HEK293T (cell line): ENCODE data around the gene C1S.

Experiments used
- ARNT ChIP-seq: fragments of 450-650 bp; IDR thresholded peaks from 2 replicates; pipeline ENCODE4 v1.6.1; 2017; ENCODE audit warnings: mild to moderate bottlenecking
- BHLHE40 ChIP-seq: fragments of 450-650 bp; IDR thresholded peaks from 2 replicates; pipeline ENCODE4 v1.6.1; 2016; ENCODE audit warnings: mild to moderate bottlenecking, moderate library complexity, borderline replicate concordance
- CTBP1 ChIP-seq: fragments of 450-650 bp; IDR thresholded peaks from 2 replicates; pipeline ENCODE4 v1.6.1; 2016; ENCODE audit warnings: borderline replicate concordance
- ELF4 ChIP-seq: fragments of 450-650 bp; IDR thresholded peaks from 2 replicates; pipeline ENCODE4 v1.6.1; 2017; ENCODE audit warnings: antibody characterized with exemption
- FOXK2 ChIP-seq: fragments of 450-650 bp; IDR thresholded peaks from 2 replicates; pipeline ENCODE4 v1.6.1; 2016; ENCODE audit warnings: mild to moderate bottlenecking
- L3MBTL2 ChIP-seq: fragments of 450-650 bp; conservative IDR thresholded peaks from 2 replicates; pipeline ENCODE4 v1.6.1; 2016; ENCODE audit warnings: mild to moderate bottlenecking
- PKNOX1 ChIP-seq: fragments of 450-650 bp; IDR thresholded peaks from 2 replicates; pipeline ENCODE4 v1.6.1; 2016
- SP1 ChIP-seq: fragments of 450-650 bp; IDR thresholded peaks from 2 replicates; pipeline ENCODE4 v1.6.1; 2017
- SUZ12 ChIP-seq: fragments of 450-650 bp; IDR thresholded peaks from 2 replicates; pipeline ENCODE4 v1.6.1; 2016; ENCODE audit warnings: mild to moderate bottlenecking
- TARDBP ChIP-seq: fragments of 450-650 bp; IDR thresholded peaks from 2 replicates; pipeline ENCODE4 v1.6.1; 2016

- TF ChIP-seq L3MBTL2 (no peak), SP1 (no peak), FOXK2 (no peak), SUZ12 (no peak), TARDBP (no peak), CTBP1 (no peak), ARNT (no peak), PKNOX1 (no peak), ELF4 (no peak), BHLHE40 (no peak)
Measured at GRCh38 chr12:7061596-7061995, 1.1 kb downstream of the C1S start.
